Left renal pelvis (tissue), 4 donors: Measurements from ENCODE around the gene ADAM8. TPM values are rescaled to one million over a fixed set of nuclear protein-coding genes. Genes with fewer than 3 reads are reported as not detected.

Source experiments
- DNase-seq, 4 donors: peaks; one replicate each; pipeline ENCODE4 v3.0.0-alpha.2; 2013; ENCODE audit warnings: low read depth in 4 of 4, low spot score in 3 of 4
- polyA plus RNA-seq, 4 donors: library from polyadenylated mRNA; unstranded; fragments of 120-200 nt; gene quantifications; one replicate each; pipeline ENCODE4 v1.2.1, GENCODE V29; 2013; ENCODE audit not compliant: insufficient read length in 4 of 4

The ADAM8 gene
- polyA plus RNA-seq, 4 donors = 0.99 to 5.0 (median 2.1) TPM

GRCh38 chr10:133214468-133215410 lies 61.9 kb downstream of the ADAM8 start:
- no peak for DNase-seq

GRCh38 chr10:133213641-133214467 lies 62.8 kb downstream of the ADAM8 start:
- DNase-seq = no peak

DNA sequence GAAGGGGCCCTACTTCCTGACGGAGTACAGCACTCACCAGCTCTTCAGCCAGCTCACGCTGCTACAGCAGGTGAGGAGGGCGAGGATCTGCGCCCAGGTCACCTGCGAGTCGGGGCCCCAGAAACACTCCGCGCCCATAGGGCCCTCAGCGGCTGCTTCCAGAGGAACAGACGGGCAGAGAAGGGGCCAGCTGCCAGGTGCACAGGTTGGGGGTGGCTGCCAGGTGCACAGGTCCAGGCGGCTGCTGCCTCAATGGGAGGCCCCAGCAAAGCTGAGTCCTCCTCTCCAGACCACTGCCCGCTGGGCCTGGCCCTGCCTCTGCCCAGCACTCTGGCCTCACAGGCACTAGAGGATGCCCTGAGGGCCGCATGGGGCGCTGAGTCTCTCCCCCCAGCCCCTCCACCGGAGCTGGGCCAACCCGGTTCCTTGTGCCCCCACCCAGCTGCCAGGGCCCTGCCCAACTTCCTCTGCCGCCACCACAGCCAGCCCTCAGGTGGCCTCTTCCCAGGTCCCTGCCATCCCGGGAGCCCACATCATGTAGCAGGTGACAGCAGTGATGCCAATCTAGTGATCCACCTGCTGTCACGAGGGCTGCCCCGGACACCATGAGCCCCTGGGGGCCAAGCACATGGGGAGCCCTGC lies 63.7 kb downstream of the ADAM8 start:
- no peak for DNase-seq

Other genes with a start within 250 kb of the ADAM8 start
- gene ADGRA1, start 188.9 kb downstream of the ADAM8 start, polyA plus RNA-seq = 1 to 10 TPM in 3 of 4 donors, under 1 TPM in 1; 0.57 to 1.6 (median 1.2) TPM
- 1 to 10 TPM; 2.5 to 10.0 (median 6.9) TPM for gene KNDC1, start 116.6 kb downstream of the ADAM8 start, polyA plus RNA-seq
- gene UTF1, start 46.7 kb downstream of the ADAM8 start, polyA plus RNA-seq = under 1 TPM in 1 of 4 donors, not detected in 3; 0.12 TPM
- gene VENTX, start 39.0 kb downstream of the ADAM8 start, polyA plus RNA-seq = under 1 TPM; 0.10 to 0.34 (median 0.23) TPM
- gene TUBGCP2, start 32.0 kb upstream of the ADAM8 start, polyA plus RNA-seq = 10 to 100 TPM; 45.5 to 81.2 (median 55.8) TPM
- 10 to 100 TPM; 33.9 to 41.4 (median 38.0) TPM for gene ZNF511, start 32.0 kb upstream of the ADAM8 start, polyA plus RNA-seq
- under 1 TPM in 2 of 4 donors, not detected in 2; 0.24 to 0.59 TPM for gene CALY, start 60.0 kb upstream of the ADAM8 start, polyA plus RNA-seq
- 1 to 10 TPM in 3 of 4 donors, under 1 TPM in 1; 0.41 to 7.5 (median 2.3) TPM for gene PRAP1, start 70.5 kb upstream of the ADAM8 start, polyA plus RNA-seq
- 10 to 100 TPM; 10.8 to 25.1 (median 15.4) TPM for gene FUOM, start 81.2 kb upstream of the ADAM8 start, polyA plus RNA-seq
- gene ECHS1, start 96.5 kb upstream of the ADAM8 start, polyA plus RNA-seq = 100 to 1,000 TPM in 3 of 4 donors, 10 to 100 TPM in 1; 63.5 to 150 (median 134) TPM
- gene PAOX, start 102.4 kb upstream of the ADAM8 start, polyA plus RNA-seq = 1 to 10 TPM; 4.3 to 7.7 (median 4.4) TPM
- 10 to 100 TPM; 55.4 to 94.7 (median 66.1) TPM for gene MTG1, start 117.3 kb upstream of the ADAM8 start, polyA plus RNA-seq
- gene SPRN, start 147.8 kb upstream of the ADAM8 start, polyA plus RNA-seq = 1 to 10 TPM; 3.3 to 7.3 (median 3.8) TPM
- gene SCART1, start 177.1 kb upstream of the ADAM8 start, polyA plus RNA-seq = 1 to 10 TPM in 3 of 4 donors, under 1 TPM in 1; 0.86 to 3.6 (median 2.1) TPM